Activated CD4-positive, alpha-beta memory T cell treated with anti-CD3 and anti-CD28 coated beads, Interleukin-2, amount 10 ng/mL, durations not matched to agents 7 days and 5 days (primary cell): ENCODE measurements around the gene CCDC88C. TPM values are rescaled to one million over a fixed set of nuclear protein-coding genes. Genes with fewer than 3 reads are reported as not detected.

Experiments used
- CTCF ChIA-PET: fragments of 350-600 bp; sonication (Branson Sonifier 250); formaldehyde crosslinking; loops from one replicate; lab custom pipeline; 2021; ENCODE audit warnings: antibody characterized with exemption, inconsistent platforms; lab: Charles Lee
- POLR2A ChIA-PET: fragments of 350-600 bp; sonication (Branson Sonifier 250); formaldehyde crosslinking; loops from one replicate; lab custom pipeline; 2021; ENCODE audit warnings: antibody characterized with exemption; lab: Charles Lee
- DNase-seq: peaks from one replicate; pipeline ENCODE4 v3.0.0-alpha.2; 2020
- H3K27ac Mint-ChIP-seq: one replicate; pipeline ENCODE4 v1.8.0; 2021; ENCODE audit warnings: mild to moderate bottlenecking, mixed read lengths
- H3K27me3 Mint-ChIP-seq: one replicate; pipeline ENCODE4 v1.8.0; 2021; ENCODE audit warnings: mixed read lengths
- H3K36me3 Mint-ChIP-seq: one replicate; pipeline ENCODE4 v1.8.0; 2021; ENCODE audit warnings: low read depth, mixed read lengths
- H3K4me1 Mint-ChIP-seq: one replicate; pipeline ENCODE4 v1.8.0; 2021; ENCODE audit warnings: mixed read lengths
- H3K4me3 Mint-ChIP-seq: one replicate; pipeline ENCODE4 v1.8.0; 2021; ENCODE audit warnings: mild to moderate bottlenecking, mixed read lengths
- H3K9me3 Mint-ChIP-seq: one replicate; pipeline ENCODE4 v1.8.0; 2021; ENCODE audit warnings: mixed read lengths
- total RNA-seq, 2 experiments: library from RNA; stranded (reverse); gene quantifications; one replicate each; pipeline ENCODE4 v1.2.3, GENCODE V29; 2021

Gene CCDC88C
- total RNA-seq, 2 experiments from 2014 or later: 168 to 175 TPM

DNA sequence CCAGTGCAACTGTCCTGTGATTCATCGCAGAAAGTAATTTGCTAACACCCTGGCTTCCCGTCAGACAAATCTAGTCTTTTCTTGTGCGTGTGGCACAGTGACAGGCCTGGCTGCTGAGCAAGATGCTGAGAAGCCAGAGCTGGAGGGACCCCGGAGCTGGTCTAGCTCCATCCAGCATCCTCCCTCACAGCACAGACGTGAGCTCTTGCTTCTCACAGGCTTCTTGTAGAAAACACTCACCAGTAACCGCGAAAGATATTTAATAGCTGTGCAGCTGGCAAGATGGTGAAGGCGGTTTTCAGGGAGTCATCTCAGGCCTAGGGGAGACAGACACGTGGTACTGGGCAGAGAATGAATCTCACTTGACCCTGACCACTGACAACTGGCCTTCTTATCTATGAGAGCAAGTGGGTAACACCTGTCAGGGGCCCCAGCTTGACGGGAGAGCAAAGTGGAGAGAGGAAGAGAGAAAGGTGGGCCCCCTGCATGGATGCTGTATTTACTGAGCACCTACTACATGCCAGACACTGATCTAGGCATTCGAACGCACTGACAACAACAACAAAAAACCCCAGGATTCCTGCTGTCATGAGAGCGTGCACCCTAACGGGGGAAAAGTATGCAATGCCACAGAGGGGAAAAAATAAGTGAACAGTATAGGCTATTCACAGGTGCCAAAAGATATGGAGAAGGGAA lies 63.3 kb downstream of the CCDC88C start:
- DNase-seq: no peak
- CTCF ChIA-PET: interaction anchor here (0.9 to 4.5 kb wide), 7 partner anchors 8 to 65 kb away, joined by 4 to 16 read pairs (median 5); partner anchors contain the start of gene CCDC88C
- H3K4me3 Mint-ChIP-seq: no peak overlapping the region
- peaks cover 57% of the 10 kb centered on the region for H3K36me3 Mint-ChIP-seq
- POLR2A ChIA-PET: interaction anchor here (1.2 to 2.4 kb wide), 4 partner anchors 15 to 61 kb away, joined by 4 to 5 read pairs (median 4); no protein-coding TSS in a partner anchor
- no peaks in the 10 kb centered on the region for H3K9me3 Mint-ChIP-seq
- peaks cover 93% of the 10 kb centered on the region for H3K4me1 Mint-ChIP-seq
- peak overlapping the region; percentile 48 for H3K27ac Mint-ChIP-seq
- no peaks in the 10 kb centered on the region for H3K27me3 Mint-ChIP-seq

DNA sequence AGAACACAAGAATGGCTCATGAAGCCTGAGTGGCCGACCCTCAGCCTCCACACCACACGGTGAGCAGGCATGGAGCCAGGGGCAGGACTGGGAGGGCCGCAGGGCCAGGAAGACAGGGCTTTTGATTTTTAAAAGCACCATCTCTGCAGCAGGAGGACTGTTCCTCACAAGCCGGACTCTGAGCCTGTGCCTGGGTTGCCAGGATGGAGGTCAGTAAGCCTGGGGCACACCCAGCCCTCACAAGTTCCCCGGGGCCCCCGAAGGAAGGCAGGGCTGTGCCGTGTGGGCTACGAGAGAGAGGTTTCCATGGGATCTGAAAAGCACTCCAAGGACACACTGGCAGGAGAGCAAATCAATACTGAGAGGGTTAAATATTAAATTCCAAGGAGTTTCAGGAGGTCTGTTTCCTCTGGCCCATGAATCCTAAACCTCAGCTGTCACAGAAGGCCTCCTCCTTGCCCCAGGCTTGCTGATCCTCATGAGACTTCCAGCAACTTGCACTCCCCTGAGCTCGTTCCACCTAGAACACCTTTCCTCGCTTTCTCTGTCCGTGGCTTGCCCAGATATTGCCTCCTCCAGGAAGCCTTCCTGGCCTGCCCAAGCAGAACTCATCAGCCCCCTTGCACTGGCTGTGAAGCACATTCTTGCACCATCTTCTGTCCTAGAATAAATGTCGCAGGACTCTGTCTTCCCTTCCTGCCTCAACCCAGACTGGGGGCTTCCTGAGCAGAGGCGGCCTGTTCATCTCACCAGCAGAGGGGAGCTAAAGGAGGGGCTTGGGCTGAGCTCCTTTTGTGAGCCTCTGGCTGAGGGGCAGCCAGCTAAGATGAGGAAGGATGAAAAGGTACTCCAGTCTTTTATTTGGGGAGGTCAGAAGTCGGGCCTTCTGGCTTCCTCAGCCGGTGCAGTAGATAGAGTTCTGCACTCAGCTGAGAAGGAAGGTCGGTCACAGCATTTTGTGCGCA lies 64.6 kb downstream of the CCDC88C start:
- H3K27ac Mint-ChIP-seq: peak overlapping the region; percentile 96
- peaks cover 53% of the 10 kb centered on the region for H3K36me3 Mint-ChIP-seq
- peaks cover 94% of the 10 kb centered on the region for H3K4me1 Mint-ChIP-seq
- ChIA-PET POLR2A (interaction anchor here (1.1 to 4.6 kb wide), 5 partner anchors 9 to 63 kb away, joined by 3 to 28 read pairs (median 5); no protein-coding TSS in a partner anchor), CTCF (interaction anchor here (1.3 to 4.5 kb wide), 3 partner anchors 10 to 63 kb away, joined by 5 to 16 read pairs (median 9); no protein-coding TSS in a partner anchor)
- H3K4me3 Mint-ChIP-seq: no peak overlapping the region
- no peaks in the 10 kb centered on the region for H3K27me3 Mint-ChIP-seq
- no peak for DNase-seq
- no peaks in the 10 kb centered on the region for H3K9me3 Mint-ChIP-seq

DNA sequence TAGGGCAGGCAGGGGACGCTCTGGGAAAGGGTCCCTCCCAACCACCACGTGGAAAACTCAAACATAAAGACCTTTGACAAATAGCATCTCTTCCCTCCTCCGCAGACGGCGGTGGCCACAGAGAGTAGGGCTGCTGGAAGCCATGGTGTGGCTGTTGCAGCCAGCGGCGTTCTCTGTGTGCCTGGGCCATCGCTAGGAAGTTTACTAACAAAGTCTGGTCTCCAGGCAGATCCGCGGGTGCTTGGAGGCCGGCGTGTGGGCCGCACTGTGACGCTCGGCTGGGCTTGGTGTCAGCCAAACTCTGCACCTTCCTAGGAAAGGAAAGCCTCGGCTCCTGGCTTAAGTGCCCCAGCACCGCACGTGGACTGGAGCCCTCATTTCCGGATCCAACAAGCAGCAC lies 65.6 kb downstream of the CCDC88C start:
- ChIA-PET POLR2A (interaction anchor here (0.7 to 4.6 kb wide), 10 partner anchors 9 to 238 kb away, joined by 3 to 77 read pairs (median 26); partner anchors contain the start of genes CCDC88C, DGLUCY, GPR68 and PPP4R3A), CTCF (interaction anchor here (1.1 to 4.5 kb wide), 6 partner anchors 21 to 68 kb away, joined by 3 to 22 read pairs (median 14); partner anchors contain the start of gene CCDC88C)
- H3K9me3 Mint-ChIP-seq: no peaks in the 10 kb centered on the region
- no peak for DNase-seq
- peaks cover 50% of the 10 kb centered on the region for H3K36me3 Mint-ChIP-seq
- H3K27me3 Mint-ChIP-seq: no peaks in the 10 kb centered on the region
- H3K4me3 Mint-ChIP-seq: peak overlapping the region; percentile 71
- peak overlapping the region; percentile 96 for H3K27ac Mint-ChIP-seq
- H3K4me1 Mint-ChIP-seq: peaks cover 93% of the 10 kb centered on the region

DNA sequence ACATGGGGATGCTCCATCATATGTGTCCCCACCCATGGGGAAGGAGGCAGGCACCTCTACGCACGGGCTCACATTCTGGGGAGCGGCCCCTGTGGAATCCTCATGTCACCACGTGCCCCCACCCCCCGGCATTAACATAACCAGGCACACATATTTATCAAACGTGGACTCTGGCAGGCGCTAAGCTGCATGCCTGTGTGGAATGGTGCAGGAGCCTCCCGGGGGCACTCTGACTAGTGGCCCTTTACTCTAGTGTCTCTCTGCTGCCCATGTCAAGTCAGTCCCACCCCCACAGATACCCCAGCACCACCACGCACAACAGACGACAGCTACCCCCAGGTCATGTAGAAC lies 66.1 kb downstream of the CCDC88C start:
- peaks cover 49% of the 10 kb centered on the region for H3K36me3 Mint-ChIP-seq
- no peaks in the 10 kb centered on the region for H3K9me3 Mint-ChIP-seq
- DNase-seq: no peak
- CTCF ChIA-PET: interaction anchor here (0.7 to 4.5 kb wide), 11 partner anchors 9 to 69 kb away, joined by 3 to 22 read pairs (median 12); partner anchors contain the start of gene CCDC88C
- H3K27me3 Mint-ChIP-seq: no peaks in the 10 kb centered on the region
- peak overlapping the region; percentile 96 for H3K27ac Mint-ChIP-seq
- peaks cover 92% of the 10 kb centered on the region for H3K4me1 Mint-ChIP-seq
- H3K4me3 Mint-ChIP-seq: peak overlapping the region; percentile 71
- POLR2A ChIA-PET: interaction anchor here (0.7 to 4.6 kb wide), 18 partner anchors 9 to 238 kb away, joined by 3 to 77 read pairs (median 16); partner anchors contain the start of genes CCDC88C, DGLUCY, GPR68 and PPP4R3A

DNA sequence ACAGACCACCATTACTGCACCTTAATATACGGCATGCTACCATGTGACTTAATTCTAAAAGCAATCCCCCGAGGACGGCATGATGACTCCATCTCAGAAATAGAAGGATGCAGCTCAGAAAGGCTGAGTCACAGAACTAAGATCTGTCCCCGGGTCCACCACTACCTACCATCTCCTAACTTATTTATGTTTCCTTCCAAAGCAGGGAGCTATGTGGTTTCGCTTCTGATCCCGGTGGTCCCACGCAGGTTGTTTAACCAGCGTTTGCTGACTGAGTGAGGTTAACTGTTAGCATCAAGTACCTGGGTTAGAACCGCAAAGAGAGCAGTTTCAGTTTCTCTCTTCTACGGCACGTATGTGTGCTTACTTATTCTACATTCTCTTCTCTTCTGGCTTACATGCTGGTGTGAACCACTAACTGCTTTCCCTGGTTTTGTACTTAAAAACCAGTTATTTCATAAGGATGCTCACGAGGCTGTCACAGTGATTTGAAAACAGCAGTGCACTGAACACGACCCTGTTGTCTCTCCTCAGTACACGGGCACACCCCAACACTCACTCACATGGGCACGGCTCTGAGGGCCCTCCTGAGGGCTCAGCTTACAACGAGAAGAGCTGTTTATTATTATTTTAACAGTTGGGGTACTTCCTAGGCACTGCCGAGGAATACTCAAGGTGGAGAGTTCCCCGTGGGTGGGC lies 66.7 kb downstream of the CCDC88C start:
- peaks cover 47% of the 10 kb centered on the region for H3K36me3 Mint-ChIP-seq
- H3K4me1 Mint-ChIP-seq: peaks cover 90% of the 10 kb centered on the region
- peak; percentile 76 for DNase-seq
- H3K4me3 Mint-ChIP-seq: peak overlapping the region; percentile 71
- CTCF ChIA-PET: interaction anchor here (0.7 to 3.6 kb wide), 16 partner anchors 9 to 72 kb away, joined by 3 to 22 read pairs (median 5); partner anchors contain the start of gene CCDC88C
- no peaks in the 10 kb centered on the region for H3K27me3 Mint-ChIP-seq
- H3K9me3 Mint-ChIP-seq: no peaks in the 10 kb centered on the region
- peak overlapping the region; percentile 96 for H3K27ac Mint-ChIP-seq
- POLR2A ChIA-PET: interaction anchor here (0.7 to 4.6 kb wide), 26 partner anchors 8 to 237 kb away, joined by 3 to 77 read pairs (median 5); partner anchors contain the start of genes CCDC88C, DGLUCY, GPR68 and PPP4R3A

DNA sequence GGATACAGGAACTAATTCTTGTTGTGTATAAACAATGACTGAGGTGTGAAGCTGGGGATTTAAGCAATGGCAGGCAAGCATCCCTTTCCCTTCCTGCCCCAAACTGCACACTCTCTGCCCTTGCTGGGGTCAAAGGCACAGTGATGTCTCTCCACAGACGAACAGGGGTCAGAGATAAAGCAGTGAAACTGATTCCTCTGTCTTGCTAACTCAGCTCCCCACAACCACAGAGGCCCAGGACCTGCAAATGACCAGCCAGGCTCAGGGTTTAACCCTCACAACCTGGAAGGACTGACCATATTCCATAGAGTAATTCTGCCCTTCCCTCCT lies 67.2 kb downstream of the CCDC88C start:
- Mint-ChIP-seq H3K27ac (peak overlapping the region; percentile 96), H3K36me3 (peaks cover 46% of the 10 kb centered on the region), H3K9me3 (no peaks in the 10 kb centered on the region), H3K4me1 (peaks cover 86% of the 10 kb centered on the region), H3K27me3 (no peaks in the 10 kb centered on the region), H3K4me3 (peak overlapping the region; percentile 71)
- no peak for DNase-seq
- ChIA-PET CTCF (interaction anchor here (0.7 to 3.6 kb wide), 18 partner anchors 10 to 73 kb away, joined by 3 to 22 read pairs (median 5); partner anchors contain the start of gene CCDC88C), POLR2A (interaction anchor here (0.8 to 4.6 kb wide), 25 partner anchors 8 to 159 kb away, joined by 3 to 77 read pairs (median 8); partner anchors contain the start of genes CCDC88C, GPR68 and PPP4R3A)

DNA sequence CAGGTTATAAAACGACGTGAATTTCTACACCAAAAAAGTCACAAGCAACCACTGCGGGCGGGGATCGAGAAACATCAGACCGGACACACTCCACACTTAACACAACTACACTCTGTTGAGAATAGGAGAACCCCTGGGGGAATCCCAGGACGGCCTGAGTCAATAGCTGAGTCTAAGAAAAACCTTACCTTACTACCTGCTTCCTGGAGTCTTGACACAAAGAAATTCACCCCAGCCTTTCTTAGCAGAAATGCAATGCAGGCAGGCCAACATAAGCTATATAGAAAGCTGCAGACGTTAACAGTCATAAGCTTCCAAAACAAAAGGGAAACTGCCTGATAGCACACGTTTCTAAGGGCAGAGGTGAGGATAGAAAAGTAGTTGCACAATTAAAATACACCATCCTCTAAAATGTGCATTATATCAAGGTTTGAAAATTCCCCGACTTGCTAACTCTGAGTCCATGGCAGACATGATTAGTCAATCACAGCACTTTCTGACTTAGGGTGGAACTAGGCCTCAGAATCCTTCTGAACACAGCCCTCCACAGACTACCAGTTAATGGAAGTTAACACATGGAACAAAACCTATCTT lies 68.0 kb downstream of the CCDC88C start:
- Mint-ChIP-seq H3K36me3 (peaks cover 41% of the 10 kb centered on the region), H3K27ac (peak overlapping the region; percentile 96), H3K4me3 (peak overlapping the region; percentile 71), H3K9me3 (no peaks in the 10 kb centered on the region), H3K27me3 (no peaks in the 10 kb centered on the region), H3K4me1 (peaks cover 80% of the 10 kb centered on the region)
- peak; percentile 72 for DNase-seq
- ChIA-PET POLR2A (interaction anchor here (0.9 to 4.6 kb wide), 25 partner anchors 8 to 518 kb away, joined by 3 to 77 read pairs (median 8); partner anchors contain the start of genes CCDC88C, GPR68, PPP4R3A and TC2N), CTCF (interaction anchor here (0.7 to 3.6 kb wide), 17 partner anchors 9 to 78 kb away, joined by 3 to 22 read pairs (median 6); partner anchors contain the start of gene CCDC88C)

DNA sequence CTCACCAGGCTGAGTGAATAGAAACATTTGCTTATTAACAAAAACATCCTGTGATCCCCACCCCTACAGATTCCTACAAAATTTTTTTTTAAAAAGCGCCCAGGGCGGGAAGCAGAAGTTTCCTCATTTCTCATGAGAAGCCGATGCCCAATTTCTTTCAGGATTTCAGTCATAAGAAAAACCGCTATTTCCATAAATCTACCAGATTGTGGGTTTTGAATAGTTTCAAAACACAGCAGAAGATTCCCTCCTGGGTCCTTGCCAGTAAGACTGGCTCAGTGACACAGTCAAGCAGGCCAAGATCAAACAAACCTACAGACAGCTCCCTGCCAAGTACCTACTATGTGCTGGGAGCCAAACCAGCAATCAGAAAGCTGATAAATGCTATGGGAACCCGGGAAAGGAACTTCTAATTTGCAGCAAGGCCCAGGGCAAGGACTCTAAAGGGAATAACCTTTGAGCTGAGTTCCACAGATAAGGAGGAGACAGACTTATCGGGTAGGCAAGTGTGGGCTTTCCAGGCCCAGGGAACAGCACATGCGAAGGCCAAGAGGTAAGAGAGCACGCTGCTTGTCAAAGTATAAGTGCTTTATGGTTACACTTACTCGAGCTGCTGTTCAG lies 68.7 kb downstream of the CCDC88C start:
- ChIA-PET POLR2A (interaction anchor here (0.9 to 4.6 kb wide), 19 partner anchors 8 to 519 kb away, joined by 3 to 77 read pairs (median 12); partner anchors contain the start of genes CCDC88C, GPR68 and TC2N), CTCF (interaction anchor here (0.9 to 3.6 kb wide), 13 partner anchors 19 to 78 kb away, joined by 3 to 22 read pairs (median 7); partner anchors contain the start of gene CCDC88C)
- Mint-ChIP-seq H3K36me3 (peaks cover 38% of the 10 kb centered on the region), H3K4me3 (peak overlapping the region; percentile 71), H3K4me1 (peaks cover 78% of the 10 kb centered on the region), H3K27me3 (no peaks in the 10 kb centered on the region), H3K27ac (peak overlapping the region; percentile 96), H3K9me3 (no peaks in the 10 kb centered on the region)
- DNase-seq: no peak

DNA sequence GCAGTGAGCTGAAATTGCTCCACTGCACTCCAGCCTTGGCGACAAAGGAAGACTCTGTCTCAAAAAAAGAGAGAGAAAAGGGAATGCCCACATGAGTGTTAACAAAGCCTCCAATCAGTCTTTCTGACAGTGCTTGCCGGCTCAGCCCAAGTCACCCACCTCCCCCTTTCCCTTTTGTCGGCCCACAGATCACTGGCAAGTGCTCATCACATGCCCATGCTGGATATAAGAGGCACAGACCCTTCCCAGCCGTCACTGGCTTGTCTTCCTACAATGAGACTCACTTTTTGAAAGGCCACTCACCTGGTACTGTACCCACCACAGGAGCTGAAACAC lies 70.8 kb downstream of the CCDC88C start:
- H3K9me3 Mint-ChIP-seq: no peaks in the 10 kb centered on the region
- DNase-seq: no peak
- H3K27ac Mint-ChIP-seq: peak overlapping the region; percentile 12
- no peak overlapping the region for H3K4me3 Mint-ChIP-seq
- peaks cover 56% of the 10 kb centered on the region for H3K4me1 Mint-ChIP-seq
- H3K27me3 Mint-ChIP-seq: no peaks in the 10 kb centered on the region
- POLR2A ChIA-PET: interaction anchor here (1.1 to 2.1 kb wide), 5 partner anchors 9 to 69 kb away, joined by 3 to 7 read pairs (median 4); no protein-coding TSS in a partner anchor
- CTCF ChIA-PET: interaction anchor here (0.7 to 1.0 kb wide), 2 partner anchors 19 to 22 kb away, joined by 3 read pairs; no protein-coding TSS in a partner anchor
- H3K36me3 Mint-ChIP-seq: peaks cover 46% of the 10 kb centered on the region

DNA sequence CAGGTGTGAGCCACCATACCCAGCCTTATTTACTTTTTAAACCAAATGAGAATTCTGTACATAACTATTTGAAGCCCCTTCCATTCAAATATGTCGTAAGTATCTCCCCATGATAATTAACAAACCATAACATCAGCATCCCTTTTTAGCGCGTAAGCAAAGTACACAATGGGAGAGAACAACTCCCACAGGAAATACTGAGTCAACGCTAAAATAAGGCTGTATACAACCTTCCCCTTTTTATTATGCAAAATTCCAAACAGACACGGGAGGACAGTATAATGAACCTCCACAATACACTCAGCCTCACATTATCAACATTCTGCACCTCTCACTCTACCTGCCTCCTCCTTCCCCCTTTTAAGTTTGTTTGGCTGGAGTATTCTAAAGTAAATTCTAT lies 73.5 kb downstream of the CCDC88C start:
- no peak overlapping the region for H3K4me3 Mint-ChIP-seq
- no peak for DNase-seq
- POLR2A ChIA-PET: interaction anchor here (1.4 to 1.5 kb wide), 2 partner anchors 13 to 56 kb away, joined by 3 to 4 read pairs; no protein-coding TSS in a partner anchor
- CTCF ChIA-PET: interaction anchor here (0.8 to 2.1 kb wide), 2 partner anchors 9 to 20 kb away, joined by 3 to 5 read pairs; no protein-coding TSS in a partner anchor
- no peaks in the 10 kb centered on the region for H3K27me3 Mint-ChIP-seq
- H3K36me3 Mint-ChIP-seq: peaks cover 70% of the 10 kb centered on the region
- no peaks in the 10 kb centered on the region for H3K9me3 Mint-ChIP-seq
- H3K4me1 Mint-ChIP-seq: peaks cover 30% of the 10 kb centered on the region
- no peak overlapping the region for H3K27ac Mint-ChIP-seq
